HepG2 (cell line): ENCODE data around the gene EFNA2. TPM values are rescaled to one million over a fixed set of nuclear protein-coding genes. Genes with fewer than 3 reads are reported as not detected.
A peak's percentile ranks its signal among the peaks of the same experiment; 100 is the strongest.

Source experiments
- AHR ChIP-seq: IDR thresholded peaks from 2 replicates; pipeline ENCODE4 v1.6.1; 2018; ENCODE audit warnings: missing genetic modification reagents, missing compliant biosample characterization
- AKNA ChIP-seq: sonication (generic); formaldehyde crosslinking; IDR thresholded peaks from 2 replicates; pipeline ENCODE4 v1.4.0; 2020; ENCODE audit warnings: missing genetic modification reagents, borderline replicate concordance
- ERF ChIP-seq: IDR thresholded peaks from 2 replicates; pipeline ENCODE4 v1.6.1; 2018; ENCODE audit warnings: missing biosample characterization, missing genetic modification reagents
- ESRRA ChIP-seq: sonication (generic); formaldehyde crosslinking; IDR thresholded peaks from 2 replicates; pipeline ENCODE4 v1.5.1; 2020; ENCODE audit warnings: mild to moderate bottlenecking, low read depth, missing genetic modification reagents
- KAT8 ChIP-seq: IDR thresholded peaks from 2 replicates; pipeline ENCODE4 v1.6.1; 2016; ENCODE audit warnings: missing genetic modification reagents, missing compliant biosample characterization
- KLF11 ChIP-seq: IDR thresholded peaks from 2 replicates; pipeline ENCODE4 v1.6.1; 2016; ENCODE audit warnings: missing compliant biosample characterization
- LCORL ChIP-seq, 2 experiments: fragments of 450-650 bp in 1 of 2; sonication (generic) in 1 of 2; formaldehyde crosslinking in 1 of 2; IDR thresholded peaks; 2 replicates each; pipeline versions ENCODE4 v1.5.0 to v1.6.1; 2017 to 2020; ENCODE audit warnings: antibody characterized with exemption in 1 of 2, missing genetic modification reagents in 1 of 2
- MAX ChIP-seq: IDR thresholded peaks from 2 replicates; pipeline ENCODE4 v1.6.1; 2012; ENCODE audit warnings: inconsistent platforms
- NFE2L2 ChIP-seq: fragments of 150-350 bp; IDR thresholded peaks from 2 replicates; pipeline ENCODE4 v1.6.1; 2014; ENCODE audit warnings: low read length
- NFYC ChIP-seq: IDR thresholded peaks from 2 replicates; pipeline ENCODE4 v1.6.1; 2016; ENCODE audit warnings: missing genetic modification reagents, missing compliant biosample characterization
- PHF8 ChIP-seq: sonication (generic); formaldehyde crosslinking; IDR thresholded peaks from 2 replicates; pipeline ENCODE4 v1.5.0; 2020; ENCODE audit warnings: missing genetic modification reagents
- TAF1 ChIP-seq: sonication (generic); formaldehyde crosslinking; IDR thresholded peaks from 2 replicates; pipeline ENCODE4 v1.4.0; 2020; ENCODE audit warnings: missing genetic modification reagents
- THAP11 ChIP-seq: IDR thresholded peaks from 2 replicates; pipeline ENCODE4 v1.6.1; 2016; ENCODE audit warnings: missing biosample characterization, missing genetic modification reagents
- USF2 ChIP-seq, 2 experiments: sonication (generic) in 1 of 2; formaldehyde crosslinking in 1 of 2; IDR thresholded peaks; 2 replicates each; pipeline versions ENCODE4 v1.5.1 to v1.6.1; 2011 to 2020; ENCODE audit warnings: borderline replicate concordance in 1 of 2, low read depth in 1 of 2, low read length in 1 of 2, mild to moderate bottlenecking in 1 of 2, missing genetic modification reagents in 1 of 2, moderate library complexity in 1 of 2
- ZBTB39 ChIP-seq: sonication (generic); formaldehyde crosslinking; IDR thresholded peaks from 2 replicates; pipeline ENCODE4 v1.5.0; 2020; ENCODE audit warnings: missing genetic modification reagents
- ZNF136 ChIP-seq: sonication (generic); formaldehyde crosslinking; IDR thresholded peaks from 2 replicates; pipeline ENCODE4 v1.8.1; 2022; ENCODE audit warnings: low read depth, mild to moderate bottlenecking, moderate library complexity, missing genetic modification reagents
- ZNF501 ChIP-seq: sonication (generic); formaldehyde crosslinking; IDR thresholded peaks from 2 replicates; pipeline ENCODE4 v1.5.1; 2020; ENCODE audit warnings: mild to moderate bottlenecking, moderate library complexity, missing genetic modification reagents
- ZNF563 ChIP-seq: sonication (generic); formaldehyde crosslinking; IDR thresholded peaks from 2 replicates; pipeline ENCODE4 v1.8.0; 2022; ENCODE audit warnings: mild to moderate bottlenecking, moderate library complexity, missing genetic modification reagents
- ZNF768 ChIP-seq: sonication (generic); formaldehyde crosslinking; IDR thresholded peaks from 2 replicates; pipeline ENCODE4 v1.4.0; 2020; ENCODE audit warnings: missing genetic modification reagents
- ZNF781 ChIP-seq: sonication (generic); formaldehyde crosslinking; IDR thresholded peaks from 2 replicates; pipeline ENCODE4 v1.5.1; 2020; ENCODE audit warnings: borderline replicate concordance, mild to moderate bottlenecking, missing genetic modification reagents; ENCODE audit errors: not compliant biosample characterization
- polyA plus RNA-seq, 8 experiments: library from polyadenylated mRNA; depleted of rRNA in 3 of 8; stranded (reverse) in 7 of 8; unstranded in 1 of 8; fragments of >200 nt; fragmentation: Illumina TruSeq in 4 of 8; extraction: Trizol in 4 of 8; gene quantifications; 2 replicates each; pipeline versions ENCODE4 v1.2.1 to v1.2.3, GENCODE V29; 2011 to 2016; ENCODE audit warnings: low read depth in 4 of 8, missing spikeins in 1 of 8, mixed read lengths in 1 of 8; ENCODE audit not compliant: insufficient read depth in 1 of 8
- total RNA-seq, 5 experiments: library from RNA; depleted of rRNA; stranded (reverse); fragments of >200 nt; fragmentation: Illumina TruSeq; extraction: Trizol; gene quantifications; 2 replicates each; pipeline ENCODE4 v1.2.3, GENCODE V29; 2016; ENCODE audit warnings: low read depth in 1 of 5

The EFNA2 gene
- total and polyA plus RNA-seq, 2 of the 13 experiments (the other 11 are each of a cell fraction or from before 2014, with no cell fraction given): 6.0 to 9.9 TPM

- TF ChIP-seq MAX: peak; percentile 96
- TF ChIP-seq KAT8 (CRISPR knock-in tag): peak; percentile 87
- TF ChIP-seq KLF11 (CRISPR knock-in tag): 0 out of 2 replicates have a peak, but pooled peaks have one; percentile 11
- TF ChIP-seq ZBTB39 (CRISPR knock-in tag): 0 out of 2 replicates have a peak, but pooled peaks have one; percentile 43
- no peak; the same call in none of the 2 replicates for TF ChIP-seq ZNF563 (CRISPR knock-in tag)
- TF ChIP-seq ZNF781: no peak
- peak; percentile 53; the same call in 1 of the 2 replicates for TF ChIP-seq ERF
- peak; percentile 76 for TF ChIP-seq THAP11 (CRISPR knock-in tag)
- 0 out of 2 replicates have a peak, but pooled peaks have one; percentile 27 for TF ChIP-seq PHF8 (CRISPR knock-in tag)
- peak; percentile 68 for TF ChIP-seq USF2 (IDR thresholded peaks at IDR 0.05; ENCODE audit: low read depth, low read length)
- TF ChIP-seq USF2 (CRISPR knock-in tag; IDR thresholded peaks at IDR 0.05; ENCODE audit: borderline replicate concordance): no peak; the same call in 1 of the 2 replicates
- TF ChIP-seq AKNA: no peak
- no peak for TF ChIP-seq ZNF136
- no peak for TF ChIP-seq NFE2L2
- TF ChIP-seq ESRRA (CRISPR knock-in tag): peak; percentile 53
- no peak for TF ChIP-seq ZNF501 (CRISPR knock-in tag)
- peak; percentile 79 for TF ChIP-seq ZNF768
- no peak for TF ChIP-seq NFYC (CRISPR knock-in tag)
- peak; percentile 55; the same call in 1 of the 2 replicates for TF ChIP-seq TAF1
- no peak for TF ChIP-seq LCORL (IDR thresholded peaks at IDR 0.05)
- peak; percentile 52; the same call in 1 of the 2 replicates for TF ChIP-seq LCORL (CRISPR knock-in tag; IDR thresholded peaks at IDR 0.05)
- 0 out of 2 replicates have a peak, but pooled peaks have one; percentile 34 for TF ChIP-seq AHR (CRISPR knock-in tag)
Observed at GRCh38 chr19:1269478-1270212, 16.0 kb upstream of the EFNA2 start (continued).
